ENCODE results near the gene SSX2IP.

GRCh38 chr1:84712276-84712874 is 22.1 kb upstream of the SSX2IP start:
- TF ChIP-seq CTCF (IDR thresholded peaks at IDR 0.05) (no peak), POLR2A (IDR thresholded peaks at IDR 0.05) (no peak)

All from upper lobe of left lung (tissue), 4 donors.